Hematopoietic multipotent progenitor cell (in vitro differentiated cells): ENCODE data around the gene TAMALIN. TPM values are rescaled to one million over a fixed set of nuclear protein-coding genes. Genes with fewer than 3 reads are reported as not detected.

Source experiments
- DNase-seq, 3 donors: peaks; one replicate each; pipeline ENCODE4 v3.0.0-alpha.2; 2011 to 2015; ENCODE audit warnings: low read depth in 2 of 3, low spot score in 2 of 3
- total RNA-seq: library from RNA; depleted of rRNA; stranded (reverse); fragments of >200 nt; gene quantifications from one replicate; pipeline ENCODE4 v1.2.3, GENCODE V29; 2012

TAMALIN gene
- total RNA-seq, 1 donor: 26.7 TPM

GRCh38 chr12:51980809-51981127, 26.0 kb upstream of the TAMALIN start:
- DNase-seq: no peak

- DNase-seq: no peak
Measured at GRCh38 chr12:51984657-51985056, 22.1 kb upstream of the TAMALIN start.

GRCh38 chr12:51985154-51985835, 21.5 kb upstream of the TAMALIN start:
- no peak for DNase-seq

GRCh38 chr12:51986834-51987233, 19.9 kb upstream of the TAMALIN start:
- no peak for DNase-seq

GRCh38 chr12:51992246-51992645, 14.5 kb upstream of the TAMALIN start:
- no peak for DNase-seq

- no peak for DNase-seq
Measured at GRCh38 chr12:51994539-51994820, 12.3 kb upstream of the TAMALIN start.

GRCh38 chr12:51994959-51995358, 11.8 kb upstream of the TAMALIN start:
- DNase-seq: no peak

- no peak for DNase-seq
Measured at GRCh38 chr12:51997136-51997535, 9.6 kb upstream of the TAMALIN start.

GRCh38 chr12:52003016-52003550, 3.7 kb upstream of the TAMALIN start:
- DNase-seq: no peak

GRCh38 chr12:52003591-52003990, 3.2 kb upstream of the TAMALIN start:
- DNase-seq: no peak

- DNase-seq: no peak
Measured at GRCh38 chr12:52004042-52004648, 2.6 kb upstream of the TAMALIN start.

- no peak for DNase-seq
Measured at GRCh38 chr12:52005218-52005902, 1.4 kb upstream of the TAMALIN start.

GRCh38 chr12:52005903-52006703, 643 bp upstream of the TAMALIN start:
- peak in 2 of 3 donors; percentile 64 to 79 for DNase-seq

- DNase-seq: peak in 2 of 3 donors; percentile 59 to 66
Measured at GRCh38 chr12:52007158-52007921, 594 bp downstream of the TAMALIN start.

GRCh38 chr12:52007982-52008510, 1.3 kb downstream of the TAMALIN start:
- DNase-seq: no peak

GRCh38 chr12:52009081-52009751, 2.5 kb downstream of the TAMALIN start:
- no peak for DNase-seq

GRCh38 chr12:52010152-52010622, 3.4 kb downstream of the TAMALIN start:
- peak in 1 of 3 donors; percentile 44 for DNase-seq

- no peak for DNase-seq
Measured at GRCh38 chr12:52010692-52011601, 4.2 kb downstream of the TAMALIN start.
